T-helper 2 cell treated with Interferon-gamma antibody and Interleukin-4, amounts not matched to agents 5 μg/mL and 100 μg/mL, for 36 hours (primary cell): Measurements from ENCODE around the gene NAB1.
"Not testable (repeated sequence)": the region's sequence is repeated elsewhere in the genome, so short reads cannot be mapped to it uniquely, and the experiment has no call there.

Source experiments
- DNase-seq: peaks from one replicate; pipeline ENCODE4 v3.0.0; 2021; ENCODE audit warnings: low spot score
- H3K27ac Mint-ChIP-seq: one replicate; pipeline ENCODE4 v1.8.0; 2021; ENCODE audit warnings: mild to moderate bottlenecking, mixed read lengths
- H3K27me3 Mint-ChIP-seq: one replicate; pipeline ENCODE4 v1.8.0; 2021; ENCODE audit warnings: low read depth, mixed read lengths
- H3K36me3 Mint-ChIP-seq: one replicate; pipeline ENCODE4 v1.8.0; 2021; ENCODE audit warnings: low read depth, mixed read lengths
- H3K4me1 Mint-ChIP-seq: one replicate; pipeline ENCODE4 v1.8.0; 2021; ENCODE audit warnings: low read depth, mixed read lengths
- H3K4me3 Mint-ChIP-seq: one replicate; pipeline ENCODE4 v1.8.0; 2022; ENCODE audit warnings: mild to moderate bottlenecking, moderate library complexity, mixed read lengths
- H3K9me3 Mint-ChIP-seq: one replicate; pipeline ENCODE4 v1.8.0; 2021; ENCODE audit warnings: mixed read lengths

NAB1 gene

GRCh38 chr2:190696792-190697398 is 48.0 kb downstream of the NAB1 start:
- Mint-ChIP-seq H3K4me1 (peaks cover 10% of the 10 kb centered on the region), H3K9me3 (no peaks in the 10 kb centered on the region), H3K4me3 (no peak overlapping the region), H3K27ac (no peak overlapping the region), H3K36me3 (peaks cover 11% of the 10 kb centered on the region), H3K27me3 (no peaks in the 10 kb centered on the region)
- no peak for DNase-seq

GRCh38 chr2:190697421-190697820 is 48.5 kb downstream of the NAB1 start:
- no peaks in the 10 kb centered on the region for H3K9me3 Mint-ChIP-seq
- peaks cover 11% of the 10 kb centered on the region for H3K36me3 Mint-ChIP-seq
- no peak overlapping the region for H3K4me3 Mint-ChIP-seq
- no peak overlapping the region for H3K27ac Mint-ChIP-seq
- H3K27me3 Mint-ChIP-seq, result no peaks in the 10 kb centered on the region
- peaks cover 10% of the 10 kb centered on the region for H3K4me1 Mint-ChIP-seq
- DNase-seq, result no peak

- DNase-seq, result no peak
- Mint-ChIP-seq H3K27ac (no peak overlapping the region), H3K27me3 (no peaks in the 10 kb centered on the region), H3K36me3 (peaks cover 4% of the 10 kb centered on the region), H3K9me3 (no peaks in the 10 kb centered on the region), H3K4me3 (no peak overlapping the region), H3K4me1 (peaks cover 8% of the 10 kb centered on the region)
Measured at GRCh38 chr2:190698895-190699294, 50.0 kb downstream of the NAB1 start.

DNA sequence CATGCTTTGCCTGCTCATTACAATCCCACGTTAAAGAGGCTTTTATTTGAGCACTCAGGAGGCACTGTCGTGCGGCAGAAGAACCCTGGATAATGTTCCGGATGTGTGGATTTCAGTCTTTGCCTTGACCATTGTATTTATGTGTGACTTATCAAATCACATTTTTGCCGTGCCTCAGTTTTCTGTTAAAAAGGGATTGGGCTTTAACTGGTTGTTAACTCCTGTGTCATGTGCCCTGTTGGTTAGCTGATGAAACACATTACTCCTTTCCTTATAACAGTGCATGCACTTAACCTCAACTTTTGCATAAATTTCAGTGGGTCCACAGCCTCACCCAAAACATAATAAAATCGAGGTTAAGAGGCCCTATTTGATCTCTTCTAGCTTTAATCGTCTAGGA is 52.7 kb downstream of the NAB1 start:
- DNase-seq, result no peak
- Mint-ChIP-seq H3K27ac (no peak overlapping the region), H3K36me3 (no peaks in the 10 kb centered on the region), H3K27me3 (no peaks in the 10 kb centered on the region), H3K4me3 (no peak overlapping the region), H3K4me1 (no peaks in the 10 kb centered on the region), H3K9me3 (no peaks in the 10 kb centered on the region)

DNA sequence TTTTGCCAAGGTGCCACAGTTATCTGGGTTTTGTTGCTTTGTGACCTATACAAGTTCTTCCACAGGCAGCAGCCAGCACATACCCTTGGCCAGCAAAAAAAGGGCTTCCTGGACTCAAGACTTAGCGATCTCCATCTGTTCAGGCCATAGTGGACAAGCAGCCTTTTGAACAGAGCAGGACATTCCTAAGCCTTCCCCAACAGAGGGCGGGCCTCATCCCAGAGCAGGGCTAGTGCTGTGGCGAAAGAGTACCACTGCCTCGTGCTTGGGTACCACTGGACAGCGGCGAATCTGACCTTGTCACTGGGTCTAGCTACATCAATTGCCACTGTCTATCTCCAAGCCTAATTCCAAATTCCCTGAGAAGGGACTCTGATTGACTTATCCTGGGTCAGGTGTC is 56.4 kb downstream of the NAB1 start:
- no peak overlapping the region for H3K4me3 Mint-ChIP-seq
- H3K9me3 Mint-ChIP-seq, result peaks cover 11% of the 10 kb centered on the region
- no peak overlapping the region for H3K27ac Mint-ChIP-seq
- no peaks in the 10 kb centered on the region for H3K27me3 Mint-ChIP-seq
- peaks cover 4% of the 10 kb centered on the region for H3K36me3 Mint-ChIP-seq
- DNase-seq, result no peak
- peaks cover 8% of the 10 kb centered on the region for H3K4me1 Mint-ChIP-seq

DNA sequence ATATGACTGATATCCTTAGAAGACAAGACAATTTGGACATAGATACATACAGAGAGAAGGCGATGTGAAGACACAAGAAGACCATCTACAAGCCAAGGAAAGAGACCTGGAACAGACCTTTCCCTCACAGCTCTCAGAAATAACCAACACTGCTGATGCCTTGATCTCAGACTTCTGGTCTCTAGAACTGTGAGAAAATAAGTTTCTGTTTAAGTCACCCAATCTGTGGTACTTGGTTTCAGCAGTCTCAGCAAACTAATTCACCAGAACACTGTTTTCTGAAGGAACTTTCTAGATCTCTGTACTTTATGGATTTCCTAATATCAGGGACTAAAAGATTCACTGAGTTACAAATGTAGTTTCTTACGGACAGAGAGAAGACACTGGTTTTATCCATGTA is 58.8 kb downstream of the NAB1 start:
- peaks cover 11% of the 10 kb centered on the region for H3K9me3 Mint-ChIP-seq
- no peak overlapping the region for H3K27ac Mint-ChIP-seq
- H3K27me3 Mint-ChIP-seq, result no peaks in the 10 kb centered on the region

DNA sequence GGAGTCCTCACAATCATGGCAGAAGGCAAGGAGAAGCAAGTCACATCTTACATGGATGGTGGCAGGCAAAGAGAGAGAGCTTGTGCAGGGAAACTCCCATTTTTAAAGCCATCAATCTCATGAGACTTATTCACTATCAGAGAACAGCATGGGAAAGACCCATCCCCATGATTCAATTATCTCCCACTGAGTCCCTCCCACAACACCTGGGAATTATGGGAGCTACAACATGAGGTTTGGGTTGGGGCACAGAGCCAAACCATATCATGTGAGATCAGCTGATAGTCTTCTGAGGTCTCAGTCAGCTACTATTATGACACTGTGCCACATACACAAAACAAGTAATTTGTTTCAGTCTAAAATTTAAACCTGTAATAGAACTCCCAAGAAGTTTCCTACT is 59.8 kb downstream of the NAB1 start:
- H3K4me3 Mint-ChIP-seq, H3K27ac Mint-ChIP-seq, H3K36me3 Mint-ChIP-seq, H3K27me3 Mint-ChIP-seq, DNase-seq: not testable (repeated sequence)
- peaks cover 12% of the 10 kb centered on the region for H3K4me1 Mint-ChIP-seq
- H3K9me3 Mint-ChIP-seq, result peaks cover 11% of the 10 kb centered on the region

More for the DNA sequence above, 58.8 kb downstream of the NAB1 start:
- H3K4me3 Mint-ChIP-seq, result no peak overlapping the region
- DNase-seq, result no peak
- H3K36me3 Mint-ChIP-seq, result peaks cover 4% of the 10 kb centered on the region
- peaks cover 8% of the 10 kb centered on the region for H3K4me1 Mint-ChIP-seq

GRCh38 chr2:190711069-190711468 is 62.2 kb downstream of the NAB1 start:
- no peak overlapping the region for H3K27ac Mint-ChIP-seq
- peaks cover 15% of the 10 kb centered on the region for H3K4me1 Mint-ChIP-seq
- H3K4me3 Mint-ChIP-seq, result no peak overlapping the region
- H3K9me3 Mint-ChIP-seq, result peaks cover 11% of the 10 kb centered on the region
- no peak for DNase-seq
- H3K27me3 Mint-ChIP-seq, result no peaks in the 10 kb centered on the region
- peaks cover 4% of the 10 kb centered on the region for H3K36me3 Mint-ChIP-seq

DNA sequence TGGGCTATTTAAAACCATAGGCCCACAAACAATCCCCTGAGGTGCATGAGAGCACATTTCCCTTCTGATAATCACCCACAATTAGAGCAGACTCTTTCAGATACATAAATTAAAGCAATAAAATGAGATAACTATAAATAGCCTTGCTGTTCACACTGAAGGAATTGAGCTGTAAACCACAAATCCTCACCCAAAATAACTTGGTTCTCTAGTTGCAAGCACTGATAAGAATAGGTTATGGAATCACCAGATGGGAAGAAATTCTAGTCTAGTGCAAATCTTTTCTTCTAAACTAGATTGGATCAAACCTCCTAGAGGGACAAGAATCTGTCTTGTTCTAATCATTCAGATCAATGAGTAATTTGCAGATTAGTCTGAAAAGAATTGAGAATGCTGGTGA is 64.6 kb downstream of the NAB1 start:
- Mint-ChIP-seq H3K27me3 (no peaks in the 10 kb centered on the region), H3K4me1 (peaks cover 20% of the 10 kb centered on the region), H3K4me3 (no peak overlapping the region), H3K27ac (no peak overlapping the region), H3K9me3 (peaks cover 3% of the 10 kb centered on the region), H3K36me3 (peaks cover under 1% of the 10 kb centered on the region)
- DNase-seq, result no peak

- H3K36me3 Mint-ChIP-seq, result no peaks in the 10 kb centered on the region
- H3K27ac Mint-ChIP-seq, result no peak overlapping the region
- no peaks in the 10 kb centered on the region for H3K9me3 Mint-ChIP-seq
- no peaks in the 10 kb centered on the region for H3K27me3 Mint-ChIP-seq
- no peak overlapping the region for H3K4me3 Mint-ChIP-seq
- DNase-seq, result no peak
- H3K4me1 Mint-ChIP-seq, result peaks cover 26% of the 10 kb centered on the region
Measured at GRCh38 chr2:190714958-190715357, 66.1 kb downstream of the NAB1 start.

DNA sequence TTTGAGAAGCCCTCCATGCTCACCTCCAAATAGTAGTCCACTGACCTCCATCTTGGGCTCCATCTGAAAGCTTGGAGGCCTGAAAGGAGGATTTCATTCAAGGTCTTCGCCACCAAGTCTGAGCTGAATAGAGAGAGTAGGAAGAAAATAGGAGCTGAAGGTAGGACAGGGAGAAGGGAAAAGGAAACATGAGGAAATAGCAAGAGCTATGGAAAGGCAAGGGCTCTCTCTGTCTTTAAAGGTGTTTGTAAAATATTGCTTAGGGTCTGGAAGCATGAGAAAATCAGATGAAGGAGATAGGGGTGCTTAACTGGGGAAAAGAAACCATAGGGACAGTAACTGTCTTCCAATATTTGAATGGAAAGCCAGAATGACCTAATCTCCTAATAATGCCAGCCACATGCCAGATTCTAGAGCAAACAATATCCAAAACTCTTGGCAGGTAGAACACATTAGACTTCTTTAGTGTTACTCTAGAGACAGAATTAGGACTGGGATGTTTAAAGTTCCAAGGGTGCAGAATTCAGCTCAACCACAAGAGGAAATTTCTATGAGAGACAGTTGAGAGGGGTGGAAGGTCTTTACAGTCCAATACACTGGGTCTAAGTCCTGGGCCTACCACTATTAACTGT is 67.4 kb downstream of the NAB1 start:
- H3K4me1 Mint-ChIP-seq, result peaks cover 30% of the 10 kb centered on the region
- no peaks in the 10 kb centered on the region for H3K27me3 Mint-ChIP-seq
- no peak overlapping the region for H3K27ac Mint-ChIP-seq
- DNase-seq, result no peak
- H3K36me3 Mint-ChIP-seq, result no peaks in the 10 kb centered on the region
- no peak overlapping the region for H3K4me3 Mint-ChIP-seq
- H3K9me3 Mint-ChIP-seq, result no peaks in the 10 kb centered on the region

GRCh38 chr2:190717306-190717705 is 68.4 kb downstream of the NAB1 start:
- no peak for DNase-seq
- Mint-ChIP-seq H3K9me3 (no peaks in the 10 kb centered on the region), H3K4me3 (no peak overlapping the region), H3K36me3 (no peaks in the 10 kb centered on the region), H3K27me3 (no peaks in the 10 kb centered on the region), H3K4me1 (peaks cover 40% of the 10 kb centered on the region), H3K27ac (no peak overlapping the region)

DNA sequence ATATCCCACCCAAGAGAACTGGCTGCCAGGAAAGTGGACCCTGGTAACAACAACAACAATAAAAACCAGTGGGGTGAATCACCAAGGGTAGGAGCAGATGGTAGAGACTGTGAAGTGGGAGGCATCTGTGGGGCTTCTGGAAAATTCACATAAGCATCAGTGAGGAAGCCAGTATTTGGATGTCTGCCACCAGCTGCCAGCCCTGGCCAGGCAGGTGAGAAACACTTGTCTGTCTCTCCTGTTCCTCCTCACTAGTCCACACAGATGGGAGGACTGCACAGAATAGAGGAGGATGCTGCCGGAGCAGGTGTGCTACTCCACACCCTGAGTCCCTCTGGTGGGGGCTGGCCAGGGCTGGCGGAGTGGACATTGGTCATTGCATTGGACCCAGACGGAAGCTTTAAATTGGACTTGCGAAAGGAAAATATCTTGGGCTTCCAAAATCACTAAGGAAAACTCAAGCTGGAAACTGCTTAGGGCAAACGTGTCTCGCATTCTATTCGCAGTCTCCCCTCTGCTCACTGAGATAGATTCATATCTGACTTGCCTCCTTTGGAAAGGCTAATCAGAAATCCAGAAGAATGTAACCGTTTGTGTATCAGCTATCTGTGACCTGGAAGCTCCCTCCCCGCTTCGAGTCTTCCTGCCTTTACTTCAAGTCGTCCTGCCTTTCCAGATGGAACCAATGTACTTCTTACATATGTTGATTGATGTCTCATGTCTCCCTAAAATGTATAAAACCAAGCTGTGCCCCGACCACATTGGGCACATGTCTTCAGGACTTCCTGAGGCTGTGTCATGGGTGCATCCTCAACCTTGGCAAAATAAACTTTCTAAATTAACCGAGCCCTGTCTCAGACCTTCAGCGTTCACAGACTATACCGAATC is 69.1 kb downstream of the NAB1 start:
- peaks cover 46% of the 10 kb centered on the region for H3K4me1 Mint-ChIP-seq
- peak overlapping the region; percentile 19 for H3K4me3 Mint-ChIP-seq
- H3K36me3 Mint-ChIP-seq, result no peaks in the 10 kb centered on the region
- no peaks in the 10 kb centered on the region for H3K9me3 Mint-ChIP-seq
- DNase-seq, result no peak
- H3K27ac Mint-ChIP-seq, result peak overlapping the region; percentile 22
- no peaks in the 10 kb centered on the region for H3K27me3 Mint-ChIP-seq
